ENCODE results near the gene CACNA2D1. TPM values are rescaled to one million over a fixed set of nuclear protein-coding genes. Genes with fewer than 3 reads are reported as not detected.

Gene CACNA2D1
- total RNA-seq, 1 experiment from 2014 or later, result 9.8 TPM

GRCh38 chr7:82229164-82229563 lies 214.4 kb downstream of the CACNA2D1 start:
- in situ Hi-C loops (cut with HindIII; ENCODE audit: low pct_unique_long_range_greater_than_20kb, low sequenced_read_pairs) (no loop called here), intact Hi-C loops (cut with micrococcal nuclease; ENCODE audit: unreplicated experiment) (no loop called here)
- DNase-seq (ENCODE audit: low read depth, low spot score) (no peak), ATAC-seq (no peak)
- Histone ChIP-seq H3K27ac (ENCODE audit: low read length) (no peak overlapping the region), H3K4me1 (ENCODE audit: control insufficient read depth, insufficient read depth, low read length) (no peaks in the 10 kb centered on the region), H3K27me3 (ENCODE audit: control insufficient read depth, insufficient read depth, low read length) (no peaks in the 10 kb centered on the region), H3K36me3 (ENCODE audit: control insufficient read depth, insufficient read depth, low read length) (no peaks in the 10 kb centered on the region), H3K4me3 (ENCODE audit: low read depth in 2 of 2, low read length in 2 of 2) (no peak overlapping the region), H3K9me3 (ENCODE audit: control insufficient read depth, insufficient read depth, low read depth, low read length) (no peaks in the 10 kb centered on the region)
- TF ChIP-seq TCF7L2 (IDR thresholded peaks at IDR 0.05; ENCODE audit: low read depth, low read length) (no peak), REST (IDR thresholded peaks at IDR 0.05; ENCODE audit: insufficient read depth in 1 of 2, low read depth in 2 of 2, low read length in 1 of 2) (no peak), SIN3A (IDR thresholded peaks at IDR 0.05; ENCODE audit: borderline replicate concordance, insufficient read depth, low read depth, low read length) (no peak), POLR2AphosphoS5 (IDR thresholded peaks at IDR 0.05; ENCODE audit: low read depth, low read length) (no peak)
- TF ChIP-seq, protein P1, sequence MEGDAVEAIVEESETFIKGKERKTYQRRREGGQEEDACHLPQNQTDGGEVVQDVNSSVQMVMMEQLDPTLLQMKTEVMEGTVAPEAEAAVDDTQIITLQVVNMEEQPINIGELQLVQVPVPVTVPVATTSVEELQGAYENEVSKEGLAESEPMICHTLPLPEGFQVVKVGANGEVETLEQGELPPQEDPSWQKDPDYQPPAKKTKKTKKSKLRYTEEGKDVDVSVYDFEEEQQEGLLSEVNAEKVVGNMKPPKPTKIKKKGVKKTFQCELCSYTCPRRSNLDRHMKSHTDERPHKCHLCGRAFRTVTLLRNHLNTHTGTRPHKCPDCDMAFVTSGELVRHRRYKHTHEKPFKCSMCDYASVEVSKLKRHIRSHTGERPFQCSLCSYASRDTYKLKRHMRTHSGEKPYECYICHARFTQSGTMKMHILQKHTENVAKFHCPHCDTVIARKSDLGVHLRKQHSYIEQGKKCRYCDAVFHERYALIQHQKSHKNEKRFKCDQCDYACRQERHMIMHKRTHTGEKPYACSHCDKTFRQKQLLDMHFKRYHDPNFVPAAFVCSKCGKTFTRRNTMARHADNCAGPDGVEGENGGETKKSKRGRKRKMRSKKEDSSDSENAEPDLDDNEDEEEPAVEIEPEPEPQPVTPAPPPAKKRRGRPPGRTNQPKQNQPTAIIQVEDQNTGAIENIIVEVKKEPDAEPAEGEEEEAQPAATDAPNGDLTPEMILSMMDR (IDR thresholded peaks at IDR 0.05), result no peak
- no TSS peak for BruUV-seq (replicated peaks)
- ChIA-PET CTCF (no interaction called here), POLR2A (no interaction called here)

- H3K27ac ChIP-seq (ENCODE audit: low read length), result no peak overlapping the region
- no peak for DNase-seq (ENCODE audit: low read depth, low spot score)
- no peaks in the 10 kb centered on the region for H3K27me3 ChIP-seq (ENCODE audit: control insufficient read depth, insufficient read depth, low read length)
- H3K4me1 ChIP-seq (ENCODE audit: control insufficient read depth, insufficient read depth, low read length), result no peaks in the 10 kb centered on the region
- BruUV-seq (replicated peaks), result no TSS peak
- no peak for TF ChIP-seq POLR2AphosphoS5 (IDR thresholded peaks at IDR 0.05; ENCODE audit: low read depth, low read length)
- TF ChIP-seq, protein P1 (IDR thresholded peaks at IDR 0.05), result no peak
- no peak for TF ChIP-seq TCF7L2 (IDR thresholded peaks at IDR 0.05; ENCODE audit: low read depth, low read length)
- TF ChIP-seq REST (IDR thresholded peaks at IDR 0.05; ENCODE audit: insufficient read depth in 1 of 2, low read depth in 2 of 2, low read length in 1 of 2), result no peak
- no peak for TF ChIP-seq SIN3A (IDR thresholded peaks at IDR 0.05; ENCODE audit: borderline replicate concordance, insufficient read depth, low read depth, low read length)
- ATAC-seq, result no peak
- in situ Hi-C loops (cut with HindIII; ENCODE audit: low pct_unique_long_range_greater_than_20kb, low sequenced_read_pairs), result no loop called here
- no peak overlapping the region for H3K4me3 ChIP-seq (ENCODE audit: low read depth in 2 of 2, low read length in 2 of 2)
- H3K36me3 ChIP-seq (ENCODE audit: control insufficient read depth, insufficient read depth, low read length), result no peaks in the 10 kb centered on the region
- CTCF ChIA-PET, result no interaction called here
- POLR2A ChIA-PET, result interaction anchor here (0.6 kb wide), 1 partner anchor 242 kb away, joined by 4 read pairs; no protein-coding TSS in a partner anchor
- intact Hi-C loops (cut with micrococcal nuclease; ENCODE audit: unreplicated experiment), result no loop called here
- no peaks in the 10 kb centered on the region for H3K9me3 ChIP-seq (ENCODE audit: control insufficient read depth, insufficient read depth, low read depth, low read length)
Observed at GRCh38 chr7:82226191-82226590, 217.4 kb downstream of the CACNA2D1 start.
